ENCODE data around the gene CAPN1.
"Not testable (repeated sequence)": the region's sequence is repeated elsewhere in the genome, so short reads cannot be mapped to it uniquely, and the experiment has no call there.

CAPN1 gene

GRCh38 chr11:65172600-65172999 lies 9.1 kb upstream of the CAPN1 start:
- TF ChIP-seq, protein P1, sequence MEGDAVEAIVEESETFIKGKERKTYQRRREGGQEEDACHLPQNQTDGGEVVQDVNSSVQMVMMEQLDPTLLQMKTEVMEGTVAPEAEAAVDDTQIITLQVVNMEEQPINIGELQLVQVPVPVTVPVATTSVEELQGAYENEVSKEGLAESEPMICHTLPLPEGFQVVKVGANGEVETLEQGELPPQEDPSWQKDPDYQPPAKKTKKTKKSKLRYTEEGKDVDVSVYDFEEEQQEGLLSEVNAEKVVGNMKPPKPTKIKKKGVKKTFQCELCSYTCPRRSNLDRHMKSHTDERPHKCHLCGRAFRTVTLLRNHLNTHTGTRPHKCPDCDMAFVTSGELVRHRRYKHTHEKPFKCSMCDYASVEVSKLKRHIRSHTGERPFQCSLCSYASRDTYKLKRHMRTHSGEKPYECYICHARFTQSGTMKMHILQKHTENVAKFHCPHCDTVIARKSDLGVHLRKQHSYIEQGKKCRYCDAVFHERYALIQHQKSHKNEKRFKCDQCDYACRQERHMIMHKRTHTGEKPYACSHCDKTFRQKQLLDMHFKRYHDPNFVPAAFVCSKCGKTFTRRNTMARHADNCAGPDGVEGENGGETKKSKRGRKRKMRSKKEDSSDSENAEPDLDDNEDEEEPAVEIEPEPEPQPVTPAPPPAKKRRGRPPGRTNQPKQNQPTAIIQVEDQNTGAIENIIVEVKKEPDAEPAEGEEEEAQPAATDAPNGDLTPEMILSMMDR (IDR thresholded peaks at IDR 0.05; ENCODE audit: low read depth, low read length, missing control alignments): peak; percentile 11
- no peak overlapping the region for H3K4me3 ChIP-seq (ENCODE audit: low read depth, low read length)
- DNase-seq (ENCODE audit: low read depth): no peak

GRCh38 chr11:65174571-65175010 lies 7.1 kb upstream of the CAPN1 start:
- not testable (repeated sequence) for H3K4me3 ChIP-seq (ENCODE audit: low read depth, low read length); DNase-seq (ENCODE audit: low read depth)

DNA sequence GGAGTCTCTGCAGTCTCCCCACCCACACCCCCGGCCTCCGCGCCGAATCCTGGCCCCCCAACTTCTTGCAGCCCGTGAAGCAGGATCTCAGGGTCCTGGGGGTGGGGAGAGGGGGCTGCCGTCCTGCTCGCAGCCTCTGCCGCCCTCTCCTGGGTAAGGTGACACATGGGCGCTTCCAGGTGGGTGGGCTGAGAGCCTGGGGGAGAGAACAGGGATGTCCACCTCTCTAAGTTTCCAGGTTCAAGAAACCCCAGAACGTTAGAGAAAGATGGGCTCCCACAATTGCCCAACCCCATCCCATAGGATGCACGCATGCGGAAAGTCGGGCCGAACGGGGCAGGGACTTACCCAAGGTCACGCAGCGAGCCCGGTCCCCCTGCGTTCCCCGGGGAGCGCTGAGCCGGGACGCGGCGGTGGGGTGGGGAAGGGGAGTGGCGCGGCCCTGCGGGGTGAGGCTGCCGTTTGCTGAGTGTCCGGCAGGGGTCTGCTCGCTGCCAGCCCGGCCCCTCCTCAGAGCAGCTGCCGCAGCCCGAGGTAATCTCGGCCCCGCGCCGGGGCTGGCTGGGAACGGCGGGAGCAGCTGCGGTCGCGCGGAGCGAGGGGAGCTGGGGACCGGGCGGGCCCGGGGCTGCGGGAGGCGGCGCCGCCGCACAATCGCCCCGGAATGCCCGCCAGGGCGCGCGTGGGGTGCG lies 705 bp upstream of the CAPN1 start:
- H3K4me3 ChIP-seq (ENCODE audit: low read depth, low read length): peak overlapping the region; percentile 99
- DNase-seq (ENCODE audit: low read depth): no peak
- TF ChIP-seq, protein P1 (IDR thresholded peaks at IDR 0.05; ENCODE audit: low read depth, low read length, missing control alignments): peak; percentile 73

DNA sequence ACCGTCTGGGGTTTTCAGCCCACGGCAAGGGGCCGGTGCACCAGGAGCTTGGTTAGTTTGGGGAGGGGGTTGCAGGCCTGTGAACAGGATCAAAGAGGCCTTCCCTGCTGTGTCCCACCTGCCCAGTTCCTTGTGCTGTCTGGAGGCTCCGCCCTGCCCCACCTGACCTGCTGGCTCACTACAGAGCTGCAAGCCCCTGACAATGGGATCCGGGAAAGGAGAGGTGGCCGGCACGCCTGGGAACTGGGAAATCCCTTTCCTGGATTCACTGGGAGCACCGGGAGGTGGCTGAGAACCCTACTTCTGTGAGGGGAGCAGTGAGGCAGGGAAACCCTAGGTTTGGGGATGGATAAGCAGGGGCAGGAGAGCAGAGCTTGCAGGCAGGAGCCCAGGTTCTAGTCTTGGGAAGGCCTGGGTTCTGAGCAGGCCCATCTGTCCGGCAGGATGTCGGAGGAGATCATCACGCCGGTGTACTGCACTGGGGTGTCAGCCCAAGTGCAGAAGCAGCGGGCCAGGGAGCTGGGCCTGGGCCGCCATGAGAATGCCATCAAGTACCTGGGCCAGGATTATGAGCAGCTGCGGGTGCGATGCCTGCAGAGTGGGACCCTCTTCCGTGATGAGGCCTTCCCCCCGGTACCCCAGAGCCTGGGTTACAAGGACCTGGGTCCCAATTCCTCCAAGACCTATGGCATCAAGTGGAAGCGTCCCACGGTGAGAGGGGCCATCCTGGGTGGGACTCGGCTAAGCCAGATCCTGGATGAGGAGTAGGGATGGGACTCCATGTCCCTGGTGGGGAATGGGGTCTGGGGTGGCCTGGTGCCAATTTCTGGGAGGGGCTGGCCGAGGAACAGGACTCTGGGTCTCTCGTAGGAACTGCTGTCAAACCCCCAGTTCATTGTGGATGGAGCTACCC lies 786 bp downstream of the CAPN1 start:
- DNase-seq (ENCODE audit: low read depth): no peak
- TF ChIP-seq, protein P1 (IDR thresholded peaks at IDR 0.05; ENCODE audit: low read depth, low read length, missing control alignments): no peak
- peak overlapping the region; percentile 99 for H3K4me3 ChIP-seq (ENCODE audit: low read depth, low read length)

GRCh38 chr11:65183201-65183891 lies 1.6 kb downstream of the CAPN1 start:
- TF ChIP-seq, protein P1 (IDR thresholded peaks at IDR 0.05; ENCODE audit: low read depth, low read length, missing control alignments): no peak
- no peak for DNase-seq (ENCODE audit: low read depth)
- peak overlapping the region; percentile 99 for H3K4me3 ChIP-seq (ENCODE audit: low read depth, low read length)

DNA sequence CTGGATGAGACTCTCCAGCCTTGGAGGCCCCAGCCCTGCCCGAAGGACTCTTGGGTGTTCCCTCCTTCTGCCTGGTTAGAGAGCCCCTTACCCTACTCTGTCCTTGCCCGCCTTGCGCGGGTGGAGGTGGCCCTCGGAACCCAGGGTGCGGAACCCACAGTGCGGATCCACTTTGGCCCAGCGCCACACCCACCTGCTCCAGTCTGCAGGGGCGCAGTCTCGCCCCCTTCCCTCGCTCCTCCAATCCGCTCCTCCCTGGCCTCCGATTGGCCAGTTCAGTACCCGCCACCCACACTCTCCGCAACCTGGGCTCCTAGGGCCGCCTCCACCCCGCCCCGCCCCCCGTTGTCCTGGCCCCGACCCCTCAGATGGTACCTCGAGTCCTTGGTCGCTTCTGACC lies 2.4 kb downstream of the CAPN1 start:
- H3K4me3 ChIP-seq (ENCODE audit: low read depth, low read length): no peak overlapping the region
- TF ChIP-seq, protein P1 (IDR thresholded peaks at IDR 0.05; ENCODE audit: low read depth, low read length, missing control alignments): no peak
- DNase-seq (ENCODE audit: low read depth): no peak

DNA sequence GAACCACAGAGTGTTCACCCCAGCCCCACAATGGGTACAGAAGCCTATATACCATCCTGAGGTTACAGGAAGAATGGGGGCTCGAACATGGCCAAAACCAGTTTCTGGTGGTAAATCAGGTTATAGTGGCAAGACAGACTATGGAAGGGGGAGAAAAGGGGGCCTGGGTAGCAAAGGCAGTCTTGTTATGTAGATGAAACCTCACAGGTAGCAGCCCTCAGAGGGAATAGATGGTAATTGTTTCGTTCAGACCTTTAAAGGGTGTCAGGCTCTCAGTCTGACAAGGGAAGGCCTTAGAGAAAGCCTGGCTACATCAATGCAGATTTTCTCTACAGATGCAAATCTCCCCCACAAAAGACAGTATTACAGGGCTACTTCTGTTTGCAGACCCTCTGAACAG lies 3.4 kb downstream of the CAPN1 start:
- DNase-seq (ENCODE audit: low read depth): no peak
- no peak overlapping the region for H3K4me3 ChIP-seq (ENCODE audit: low read depth, low read length)
- TF ChIP-seq, protein P1 (IDR thresholded peaks at IDR 0.05; ENCODE audit: low read depth, low read length, missing control alignments): no peak
